GM18861 (cell line): Measurements from ENCODE around the gene FGF12.
"Not testable (repeated sequence)": the region's sequence is repeated elsewhere in the genome, so short reads cannot be mapped to it uniquely, and the experiment has no call there.

Experiments used
- ATAC-seq: cut with Tn5 transposase; IDR thresholded peaks from one replicate; pipeline ENCODE4 v1.9.1; 2021; ENCODE audit not compliant: unreplicated experiment

FGF12 gene

DNA sequence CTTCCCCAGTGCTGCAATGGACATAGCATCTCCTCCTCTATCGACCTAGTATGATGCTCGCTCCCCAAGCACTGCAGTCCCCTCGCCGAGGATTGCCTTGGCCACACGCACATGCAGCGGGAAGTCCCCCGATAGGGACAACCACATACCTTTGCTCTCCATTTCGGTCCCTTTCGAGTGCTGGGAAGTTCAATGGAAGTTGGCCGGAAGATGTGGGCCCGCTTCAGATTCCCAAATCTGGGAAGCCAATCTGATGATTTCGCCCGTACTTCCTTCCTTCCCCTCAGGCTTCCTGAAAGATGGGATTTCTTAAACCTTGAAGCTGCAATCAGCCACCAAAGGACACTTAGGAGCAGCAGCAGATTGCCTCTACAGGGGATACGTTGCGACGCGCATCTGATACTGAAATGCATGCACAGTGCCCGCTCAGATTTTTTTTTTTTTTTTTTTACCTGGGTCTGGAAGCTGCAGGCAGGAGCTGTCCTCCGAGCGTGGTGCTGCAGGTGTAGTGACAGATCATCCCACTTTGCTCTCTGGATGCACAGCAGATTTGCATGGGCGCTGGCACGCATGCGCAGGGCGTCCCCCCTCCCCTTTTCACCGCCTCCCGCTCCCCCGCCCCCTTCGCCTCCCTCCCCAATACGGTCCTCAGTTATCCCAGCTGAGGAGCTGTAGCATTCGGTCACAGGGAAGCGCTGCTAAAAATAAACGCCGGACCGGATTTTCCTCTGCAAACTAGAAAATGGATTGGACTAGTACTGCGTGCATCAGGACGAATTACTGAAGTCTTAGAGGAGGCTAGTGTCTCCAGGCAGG is at the start of gene FGF12:
FGF12 (minus strand) TSS at position 510 of the 816 bp plus-strand sequence.
- ATAC-seq: no peak

DNA sequence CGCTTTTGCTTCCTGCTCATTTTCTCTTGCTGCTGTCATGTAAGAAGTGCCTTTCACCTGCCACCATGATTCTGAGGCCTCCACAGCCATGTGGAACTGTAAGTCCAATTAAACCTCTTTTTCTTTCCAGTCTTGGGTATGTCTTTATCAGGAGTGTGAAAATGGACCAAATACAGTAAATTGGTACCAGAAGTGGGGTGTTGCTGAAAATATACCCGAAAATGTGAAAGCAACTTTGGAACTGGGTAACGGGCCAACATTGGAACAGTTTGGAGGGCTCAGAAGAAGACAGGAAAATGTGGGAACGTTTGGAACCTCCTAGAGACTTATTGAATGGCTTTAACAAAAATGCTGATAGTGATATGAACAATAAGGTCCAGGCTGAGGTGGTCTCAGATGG is 47.0 kb upstream of the FGF12 start:
- not testable (repeated sequence) for ATAC-seq

DNA sequence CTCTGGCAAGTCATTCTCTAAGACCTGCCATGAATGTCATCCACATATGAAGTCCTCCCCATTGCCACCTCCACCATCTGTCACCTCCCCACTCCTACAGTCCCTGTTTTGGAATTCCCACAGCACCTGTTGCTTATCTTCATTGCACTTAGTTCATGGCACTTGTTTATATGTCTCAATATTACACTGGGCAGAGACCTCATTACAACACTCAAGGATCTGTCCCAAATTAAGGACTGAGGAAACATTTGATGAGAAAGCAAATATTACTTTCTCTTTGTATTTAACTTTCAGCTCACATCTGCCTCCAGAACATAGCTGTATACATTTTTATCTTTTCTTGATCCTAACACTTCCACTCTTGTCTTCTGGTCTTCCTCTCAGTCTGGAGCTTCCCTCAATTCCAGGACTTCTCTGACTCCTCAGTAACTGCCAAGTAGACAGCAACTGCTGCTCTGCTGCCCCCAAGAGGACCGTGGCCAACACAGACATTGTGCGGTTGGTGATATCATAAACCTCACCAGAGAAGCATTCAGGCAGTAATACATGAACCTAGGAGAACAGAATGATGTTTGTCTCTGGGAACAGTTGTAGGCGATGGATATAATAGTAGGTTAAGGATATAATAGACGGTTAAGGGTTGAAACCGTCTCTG is 45.0 kb upstream of the FGF12 start:
- no peak for ATAC-seq

DNA sequence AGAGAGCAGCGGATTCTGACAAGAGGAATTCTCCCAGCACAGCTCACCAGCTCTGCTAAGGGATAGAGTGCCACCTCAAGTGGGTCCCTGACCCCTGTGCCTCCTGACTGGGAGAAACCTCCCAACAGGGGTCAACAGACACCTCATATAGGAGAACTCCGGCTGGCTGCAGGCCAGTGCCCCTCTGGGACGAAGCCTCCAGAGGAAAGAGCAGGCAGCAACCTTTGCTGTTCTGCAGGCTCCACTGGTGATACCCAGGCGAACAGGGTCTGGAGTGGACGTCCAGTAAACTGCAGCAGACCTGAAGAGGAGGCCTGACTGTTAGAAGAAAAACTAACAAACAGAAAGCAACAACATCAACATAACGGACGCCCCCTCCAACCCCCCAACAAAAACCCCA is 31.3 kb upstream of the FGF12 start:
- ATAC-seq: no peak

DNA sequence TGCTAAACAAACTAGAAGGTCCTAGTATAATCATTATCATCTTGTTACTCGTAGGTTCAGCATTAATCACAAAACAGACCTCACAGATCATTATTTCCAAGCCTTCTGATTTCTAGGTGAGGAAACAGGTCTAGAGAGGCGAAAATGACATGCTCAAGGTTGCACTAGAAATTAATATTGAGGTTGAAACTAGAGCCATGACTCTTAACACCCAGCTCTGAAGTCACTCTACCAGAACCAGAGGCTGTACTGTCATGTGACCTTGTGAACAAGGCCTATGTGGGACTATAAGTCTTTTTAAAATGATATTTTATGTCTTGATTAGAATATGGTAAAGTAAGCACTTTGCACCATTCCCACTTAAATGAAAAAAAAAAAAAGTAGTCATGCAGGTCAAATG is 23.8 kb upstream of the FGF12 start:
- no peak for ATAC-seq

DNA sequence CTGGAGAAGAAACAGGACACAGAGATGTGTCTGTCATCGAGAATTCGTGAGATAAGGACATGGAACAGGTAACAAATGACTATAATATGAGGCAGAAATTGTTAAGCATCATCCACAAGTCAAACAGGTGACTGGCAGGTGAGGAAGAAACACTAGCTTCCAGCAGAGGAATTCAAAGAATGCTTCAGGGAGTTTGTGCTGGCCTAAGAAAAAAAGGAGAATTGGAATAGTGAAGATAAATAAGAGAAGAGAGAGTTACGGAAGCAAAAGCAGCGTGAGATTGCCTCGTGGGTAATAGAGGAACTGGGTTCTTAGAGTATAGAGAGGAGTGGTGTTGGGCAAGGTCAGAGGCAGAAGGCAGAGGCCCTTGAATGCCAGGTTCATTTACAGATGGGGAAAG is 22.9 kb upstream of the FGF12 start:
- ATAC-seq: no peak

DNA sequence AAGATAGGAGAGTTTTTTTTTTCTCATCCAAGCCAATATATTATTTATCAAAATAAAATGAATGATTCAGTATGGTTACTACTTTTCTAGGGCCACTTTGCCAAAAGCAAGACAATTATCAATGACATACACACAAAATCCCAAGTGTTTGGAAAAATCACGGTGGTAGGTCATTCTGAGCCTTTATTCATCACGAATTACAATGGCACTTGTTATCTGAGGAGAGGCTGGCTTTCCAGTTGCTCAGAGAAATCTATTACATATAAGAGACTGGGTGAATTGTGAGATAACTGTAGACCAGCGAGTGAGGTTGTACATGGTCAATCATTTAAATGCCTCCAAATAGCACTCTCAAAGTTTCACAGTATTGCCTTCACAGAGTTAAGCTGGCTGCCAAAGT is 20.4 kb upstream of the FGF12 start:
- no peak for ATAC-seq

DNA sequence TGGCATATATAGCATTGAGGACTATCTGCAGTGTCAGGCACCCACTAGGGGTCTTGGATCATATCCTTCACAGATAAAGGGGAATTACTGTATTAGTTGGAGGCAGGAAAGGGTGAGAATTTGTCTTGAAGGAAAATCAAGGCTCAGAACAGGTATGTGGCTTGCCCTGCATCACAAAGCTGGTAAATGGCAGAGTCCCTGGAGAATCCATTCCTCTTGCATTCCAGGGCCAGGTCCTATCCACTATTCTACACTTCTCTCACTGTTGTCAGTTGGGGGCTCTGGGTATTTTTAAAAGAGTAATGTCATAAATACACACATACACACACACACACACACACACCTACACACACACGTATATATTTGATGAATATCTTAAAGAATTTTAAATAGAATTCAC is 19.8 kb upstream of the FGF12 start:
- no peak for ATAC-seq

DNA sequence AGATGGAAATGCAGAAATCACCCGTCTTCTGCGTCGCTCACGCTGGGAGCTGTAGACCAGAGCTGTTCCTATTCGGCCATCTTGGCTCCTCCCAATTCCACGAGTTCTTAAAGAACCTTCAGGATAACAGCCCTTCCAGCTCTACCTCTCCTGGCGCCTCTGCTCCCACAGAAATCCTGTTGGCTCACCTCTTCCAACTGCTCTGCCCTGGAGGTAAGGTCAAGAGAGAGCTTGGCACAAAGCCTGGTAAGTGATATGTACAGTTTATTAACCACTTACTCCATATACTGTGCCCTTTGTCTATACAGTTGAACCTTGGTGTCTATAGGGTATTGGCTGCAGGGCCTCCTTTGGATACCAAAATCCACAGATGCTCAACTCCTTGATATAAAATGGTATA is 17.8 kb upstream of the FGF12 start:
- no peak for ATAC-seq

DNA sequence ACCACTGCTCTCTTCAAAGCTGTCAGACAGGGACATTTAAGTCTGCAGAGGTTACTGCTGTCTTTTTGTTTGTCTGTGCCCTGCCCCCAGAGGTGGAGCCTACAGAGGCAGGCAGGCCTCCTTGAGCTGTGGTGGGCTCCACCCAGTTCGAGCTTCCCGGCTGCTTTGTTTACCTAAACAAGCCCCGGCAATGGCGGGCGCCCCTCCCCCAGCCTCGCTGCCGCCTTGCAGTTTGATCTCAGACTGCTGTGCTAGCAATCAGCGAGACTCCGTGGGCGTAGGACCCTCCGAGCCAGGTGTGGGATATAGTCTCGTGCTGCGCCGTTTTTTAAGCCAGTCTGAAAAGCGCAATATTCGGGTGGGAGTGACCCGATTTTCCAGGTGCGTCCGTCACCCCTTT is 17.3 kb upstream of the FGF12 start:
- not testable (repeated sequence) for ATAC-seq

DNA sequence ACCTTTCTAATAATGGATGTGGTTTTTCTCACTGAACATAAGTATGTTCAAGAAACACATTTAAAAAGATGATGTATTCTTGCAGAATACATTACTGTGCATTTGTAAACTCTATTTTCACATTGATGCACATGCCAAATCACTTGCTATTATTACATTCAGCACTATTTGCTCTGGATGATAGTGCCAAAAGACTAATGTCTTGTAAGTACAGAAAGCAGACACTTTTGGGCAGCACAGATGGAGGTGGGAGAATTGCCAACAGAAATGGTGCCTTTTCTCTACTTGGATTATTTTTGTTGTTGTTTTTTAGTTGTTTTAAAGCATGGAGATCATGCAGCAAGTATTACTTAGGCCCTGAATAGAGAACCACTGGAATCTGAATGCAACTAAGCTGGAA is 10.2 kb upstream of the FGF12 start:
- no peak for ATAC-seq

DNA sequence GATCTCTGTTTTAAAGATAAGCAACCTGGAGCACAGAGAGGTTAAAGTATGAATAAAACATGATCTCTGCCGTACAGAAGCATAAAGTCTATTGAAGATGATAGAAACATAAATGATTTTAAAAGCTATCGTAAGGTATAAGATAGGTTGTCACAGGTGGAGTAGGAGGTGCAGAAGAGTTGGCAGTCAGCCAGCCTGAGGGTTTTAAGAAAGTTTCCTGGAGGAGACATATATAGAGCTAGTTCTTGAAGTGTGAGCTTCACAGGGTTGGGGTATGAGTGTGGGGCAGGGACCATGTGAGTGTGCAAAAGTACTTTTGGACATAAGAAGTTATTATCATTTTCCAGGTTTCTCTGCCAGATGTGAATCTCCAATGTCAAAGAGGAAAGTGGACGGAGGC is 3.9 kb upstream of the FGF12 start:
- ATAC-seq: no peak

DNA sequence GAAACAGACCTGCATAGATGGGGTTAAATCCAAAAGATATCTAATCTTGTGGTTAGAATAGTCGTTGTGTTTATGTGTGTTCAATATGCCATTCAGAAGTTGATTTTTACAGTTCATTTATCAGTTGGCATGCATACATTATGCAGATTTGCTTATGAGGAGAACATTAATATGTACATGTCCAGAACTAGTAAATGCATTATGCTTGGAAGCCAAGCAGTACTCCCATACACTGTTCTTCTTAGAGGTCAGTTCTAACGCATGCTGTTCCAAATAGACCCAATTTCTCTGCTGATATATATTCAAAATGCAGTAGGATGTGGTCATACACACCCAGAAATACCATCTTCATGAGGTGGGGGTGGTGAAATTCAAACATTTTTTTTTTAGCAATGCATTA is 956 bp downstream of the FGF12 start:
- no peak for ATAC-seq

DNA sequence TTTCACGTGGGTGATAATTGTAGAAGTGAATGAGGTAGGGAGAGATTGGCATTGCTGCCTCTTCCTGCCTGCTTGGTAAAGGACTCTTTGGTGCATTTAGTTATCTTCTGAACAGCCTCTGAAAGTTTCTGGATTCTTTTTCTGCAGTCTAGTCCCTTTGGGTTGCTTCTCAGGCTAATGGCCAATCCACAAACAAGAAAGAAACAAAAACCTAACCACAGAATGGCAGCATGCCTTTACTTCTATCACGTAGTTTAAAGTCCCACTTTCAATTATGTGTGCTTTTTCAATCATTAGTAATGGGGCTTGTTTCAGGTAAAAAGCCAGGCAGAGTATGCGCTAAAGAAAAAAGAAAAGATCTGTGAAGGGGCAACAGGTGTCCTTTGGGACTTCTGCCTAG is 7.4 kb downstream of the FGF12 start:
- ATAC-seq: no peak

DNA sequence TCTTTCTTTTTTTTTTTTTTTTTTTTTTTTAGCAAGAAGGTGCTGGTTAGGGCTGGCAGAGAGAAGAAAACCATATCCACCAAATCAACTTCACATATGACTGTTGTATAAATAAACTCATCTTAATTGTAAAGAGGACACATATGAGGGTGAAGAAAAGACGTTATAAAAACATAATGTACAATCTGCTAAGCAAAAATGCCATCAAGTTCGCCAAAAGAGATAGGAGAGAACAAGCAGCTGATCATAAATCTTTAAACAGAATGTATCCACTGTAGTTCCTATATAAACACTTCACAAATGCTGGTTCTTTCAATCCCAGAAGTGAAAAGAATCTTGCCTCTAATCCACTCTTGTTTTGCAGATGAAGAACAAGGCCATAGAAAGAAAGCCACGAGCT is 9.2 kb downstream of the FGF12 start:
- ATAC-seq: no peak

DNA sequence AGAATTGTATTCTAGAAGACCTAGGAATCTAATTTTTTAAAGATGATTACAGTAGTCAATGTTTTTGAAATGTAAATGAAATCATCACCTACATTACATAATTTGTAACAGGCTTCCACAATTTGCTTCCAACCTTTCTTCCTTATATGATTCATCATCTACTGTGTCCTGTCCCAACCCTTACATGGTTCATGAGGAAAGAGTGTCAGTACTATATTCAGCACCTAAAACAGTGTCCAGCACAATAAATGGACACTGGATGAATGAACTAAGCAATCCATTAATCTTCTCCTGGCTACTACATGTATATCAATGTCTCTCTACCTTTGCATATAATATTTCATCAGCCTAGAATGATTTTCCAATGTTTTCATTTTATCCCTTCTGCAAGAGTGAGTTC is 12.2 kb downstream of the FGF12 start:
- no peak for ATAC-seq

DNA sequence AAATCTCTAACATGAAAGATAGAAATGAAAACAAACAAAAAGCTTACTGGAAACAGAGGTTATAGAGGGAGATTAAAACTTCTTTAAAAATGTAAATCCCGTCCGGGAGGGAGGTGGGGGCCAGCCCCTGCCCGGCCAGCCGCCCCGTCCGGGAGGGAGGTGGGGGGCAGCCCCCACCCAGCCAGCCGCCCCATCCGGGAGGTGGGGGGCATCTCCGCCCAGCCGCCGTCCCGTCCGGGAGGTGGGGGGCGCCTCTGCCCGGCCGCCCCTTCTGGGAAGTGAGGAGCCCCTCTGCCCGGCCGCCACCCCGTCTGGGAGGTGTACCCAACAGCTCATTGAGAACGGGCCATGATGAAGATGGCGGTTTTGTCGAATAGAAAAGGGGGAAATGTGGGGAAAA is 16.2 kb downstream of the FGF12 start:
- not testable (repeated sequence) for ATAC-seq

DNA sequence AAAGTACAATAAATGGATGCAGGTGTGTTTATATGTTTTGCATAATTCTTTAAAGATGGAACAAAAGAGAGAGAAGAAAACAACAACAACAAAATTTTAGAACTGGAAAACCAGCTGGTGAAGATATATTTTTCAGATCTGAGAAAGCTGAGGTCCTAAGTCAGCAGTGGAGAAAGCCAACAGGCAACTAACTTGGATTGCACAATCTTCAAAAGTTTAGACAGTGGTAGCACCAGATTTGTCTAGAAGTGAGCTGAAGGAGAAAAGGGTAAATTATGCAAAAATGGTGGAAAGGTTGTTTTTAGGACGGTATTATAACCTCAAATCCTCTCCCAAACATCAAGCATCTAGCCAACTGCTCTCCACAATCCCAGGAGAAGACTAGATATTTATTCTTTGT is 17.0 kb downstream of the FGF12 start:
- no peak for ATAC-seq

DNA sequence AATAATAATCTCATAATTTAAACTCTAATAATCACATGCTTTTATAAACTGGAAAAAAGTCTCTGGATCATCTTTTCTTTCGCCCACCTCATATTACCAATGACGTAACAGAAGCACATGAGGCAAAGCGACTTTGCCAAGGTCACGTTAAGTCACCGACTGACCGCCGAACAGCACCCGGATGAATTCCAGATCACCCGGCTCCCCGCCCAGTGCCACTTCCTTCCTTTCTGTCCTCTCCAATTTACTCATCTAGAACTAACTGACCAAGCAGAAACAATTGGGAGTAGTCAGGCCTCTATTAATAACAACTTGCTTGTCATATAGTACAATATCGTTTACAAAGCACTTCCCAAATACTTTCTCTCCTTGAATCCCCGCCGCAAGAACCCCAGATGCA is 21.1 kb downstream of the FGF12 start:
- ATAC-seq: no peak

DNA sequence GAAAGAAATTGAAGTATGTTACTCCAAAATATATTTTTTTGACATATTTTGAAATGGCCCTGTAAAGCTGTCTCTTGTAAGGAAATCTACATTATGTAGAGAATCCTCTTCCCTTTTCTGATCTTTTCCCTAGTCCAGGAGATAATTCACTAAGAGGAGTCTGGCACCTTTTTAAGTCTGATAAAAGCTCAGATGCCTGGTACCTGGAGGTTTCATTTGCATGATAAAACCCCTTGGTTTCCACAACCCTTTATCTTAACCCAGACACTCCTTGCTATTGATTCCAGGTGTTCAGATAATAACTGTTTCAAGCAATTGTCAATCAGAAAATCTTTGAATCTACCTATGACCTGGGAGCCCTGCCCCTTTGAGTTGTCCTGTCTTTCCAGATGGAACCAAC is 26.5 kb downstream of the FGF12 start:
- ATAC-seq: no peak

DNA sequence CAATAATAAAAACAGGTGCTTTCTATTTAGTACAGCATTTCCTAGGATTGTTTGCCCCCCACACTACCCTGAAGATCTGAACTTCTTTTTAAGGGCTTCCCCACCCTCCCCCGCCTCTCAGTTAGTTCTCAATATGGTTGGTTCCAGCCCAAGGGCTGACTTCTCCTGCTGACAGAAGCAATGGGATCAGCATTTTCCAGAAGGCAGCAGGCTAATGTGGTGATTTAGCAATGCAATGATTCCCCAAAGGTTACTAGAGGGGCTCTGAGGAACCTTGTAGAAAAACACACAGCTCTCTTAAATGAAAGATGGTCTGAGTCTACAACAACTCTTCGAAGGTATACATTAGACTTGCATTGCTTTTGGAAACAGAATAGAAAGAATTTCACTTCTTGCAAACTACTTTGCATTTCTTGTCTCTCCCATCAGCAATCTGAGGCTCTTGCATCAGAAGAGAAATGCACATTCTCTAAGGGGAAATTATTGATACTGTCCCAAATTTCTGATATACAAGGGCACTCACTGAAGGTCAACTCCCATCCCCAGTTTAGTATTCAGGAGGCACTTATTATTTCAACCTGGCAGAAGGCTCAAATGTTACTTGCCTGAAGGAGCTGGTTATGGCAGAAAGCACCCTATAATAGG is 30.3 kb downstream of the FGF12 start:
- no peak for ATAC-seq

DNA sequence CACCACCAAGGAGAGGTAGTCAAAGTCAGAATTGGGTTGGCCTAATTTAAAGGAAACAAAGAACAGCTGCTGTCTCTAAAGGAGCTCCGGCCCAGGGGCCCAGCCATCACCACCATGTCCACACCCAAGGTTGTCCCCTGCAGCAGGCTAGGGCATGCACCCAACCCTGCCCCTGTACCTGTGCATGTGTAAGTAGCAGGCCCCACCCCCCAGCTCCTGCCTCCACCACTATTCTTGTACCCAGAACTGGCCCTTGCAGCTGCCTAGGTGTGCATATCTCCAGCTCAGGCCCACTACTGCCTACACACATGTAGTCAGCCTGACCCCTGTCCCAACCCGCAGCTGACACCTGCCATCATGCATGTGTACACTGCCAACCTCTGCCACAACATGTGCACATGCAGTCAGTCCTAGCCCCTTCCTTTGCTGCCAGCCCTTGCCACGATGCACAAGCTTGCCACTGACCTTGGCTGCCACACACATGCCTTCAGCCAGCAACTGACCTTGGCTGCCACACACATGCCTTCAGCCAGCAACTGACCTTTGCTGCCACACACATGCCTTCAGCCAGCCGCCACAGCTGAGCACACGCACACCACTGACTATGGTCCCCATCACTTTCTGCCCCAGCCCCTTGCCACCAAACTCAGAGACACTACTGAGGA is 39.7 kb downstream of the FGF12 start:
- no peak for ATAC-seq
